HPDE6-E6E7 (cell line): ENCODE results near the gene KCNMA1.

Experiments used
- DNase-seq: peaks from one replicate; pipeline ENCODE4 v3.0.0; 2011; ENCODE audit warnings: missing footprints; ENCODE audit errors: extremely low spot score

The KCNMA1 gene

GRCh38 chr10:76946270-76946669 is 691.3 kb downstream of the KCNMA1 start:
- DNase-seq: no peak

GRCh38 chr10:76945166-76945565 is 692.4 kb downstream of the KCNMA1 start:
- no peak for DNase-seq

DNA sequence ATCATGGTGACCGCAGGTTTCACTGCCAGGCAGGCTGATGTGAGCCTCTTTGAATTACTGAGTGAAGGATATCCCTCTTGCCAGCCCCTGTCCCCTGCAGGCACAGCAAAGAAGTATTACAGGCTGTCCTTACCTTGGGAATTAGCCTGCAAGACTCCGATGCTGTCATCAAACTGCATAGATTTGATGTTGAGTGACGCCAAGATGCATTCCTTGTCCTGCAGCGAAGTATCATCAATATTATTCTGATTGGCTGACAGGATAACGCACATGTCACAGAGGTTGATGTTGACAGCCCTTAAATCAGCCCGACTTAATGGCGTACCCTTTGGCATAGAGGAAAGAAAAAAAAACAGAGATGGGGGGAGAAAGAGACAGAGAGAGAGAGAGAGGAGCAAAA is 693.0 kb downstream of the KCNMA1 start:
- no peak for DNase-seq

DNA sequence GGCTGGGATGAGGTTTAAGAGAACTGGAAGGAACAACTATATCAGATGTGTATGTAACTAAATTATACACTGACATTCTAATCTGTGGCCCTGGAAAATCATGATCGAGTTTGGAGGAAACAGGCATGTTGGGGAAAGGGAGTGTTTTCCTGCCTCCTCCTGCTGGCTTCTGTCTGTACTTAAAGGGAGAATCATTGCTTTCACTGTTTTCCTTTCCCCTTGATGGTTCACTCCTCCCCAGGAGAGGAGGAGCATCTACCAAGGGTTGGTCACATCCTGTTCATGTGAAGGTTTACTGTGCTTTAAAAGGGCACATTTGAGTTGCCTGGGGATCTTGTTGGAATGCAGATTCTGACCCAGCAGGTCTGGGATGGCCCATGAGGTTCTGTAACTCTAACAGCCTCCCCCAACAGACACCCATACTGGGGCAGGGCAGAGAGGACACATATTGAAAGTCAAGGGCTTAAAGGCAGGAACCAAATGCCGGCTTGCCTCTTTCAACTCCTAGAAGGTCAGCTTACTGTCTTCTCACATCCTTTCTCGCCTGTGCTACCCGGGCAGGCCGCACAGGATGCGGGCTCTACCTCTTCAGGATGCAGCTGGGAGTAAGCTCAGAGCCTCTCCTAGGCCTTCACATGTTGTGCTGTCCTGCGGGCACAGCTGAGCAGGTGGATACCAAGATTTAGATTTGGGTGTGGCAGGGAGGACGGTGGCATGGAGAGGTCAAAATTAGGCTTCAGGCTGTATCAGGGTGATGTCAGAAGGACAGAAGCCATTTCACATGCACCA is 694.8 kb downstream of the KCNMA1 start:
- DNase-seq: no peak

DNA sequence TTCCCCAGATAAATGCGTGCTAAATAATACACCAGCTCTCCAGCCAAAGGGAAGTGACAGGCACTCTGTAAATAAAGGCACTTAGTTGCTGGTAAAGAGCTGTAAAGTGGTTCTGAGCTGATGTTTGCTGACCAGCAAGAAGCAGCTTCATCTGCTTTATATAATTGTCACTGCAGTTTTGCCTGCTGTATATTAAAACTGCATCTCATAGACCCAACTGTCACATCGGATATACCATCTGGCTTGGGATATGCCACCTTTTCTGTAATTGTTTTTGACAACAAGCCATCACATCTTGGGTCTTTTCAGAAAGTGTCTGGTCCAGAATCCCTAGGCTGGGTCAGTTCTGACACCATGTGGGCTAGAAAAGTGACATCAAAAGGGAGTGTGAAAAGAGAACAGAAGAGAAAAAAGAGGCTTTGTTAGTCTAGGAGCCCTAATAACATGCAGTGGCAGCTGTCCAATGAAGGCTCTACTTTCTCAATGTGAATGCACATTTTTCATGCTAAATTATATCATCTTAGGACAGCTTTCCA is 697.6 kb downstream of the KCNMA1 start:
- no peak for DNase-seq

- DNase-seq: no peak
Observed at GRCh38 chr10:76937181-76937600, 700.4 kb downstream of the KCNMA1 start.

DNA sequence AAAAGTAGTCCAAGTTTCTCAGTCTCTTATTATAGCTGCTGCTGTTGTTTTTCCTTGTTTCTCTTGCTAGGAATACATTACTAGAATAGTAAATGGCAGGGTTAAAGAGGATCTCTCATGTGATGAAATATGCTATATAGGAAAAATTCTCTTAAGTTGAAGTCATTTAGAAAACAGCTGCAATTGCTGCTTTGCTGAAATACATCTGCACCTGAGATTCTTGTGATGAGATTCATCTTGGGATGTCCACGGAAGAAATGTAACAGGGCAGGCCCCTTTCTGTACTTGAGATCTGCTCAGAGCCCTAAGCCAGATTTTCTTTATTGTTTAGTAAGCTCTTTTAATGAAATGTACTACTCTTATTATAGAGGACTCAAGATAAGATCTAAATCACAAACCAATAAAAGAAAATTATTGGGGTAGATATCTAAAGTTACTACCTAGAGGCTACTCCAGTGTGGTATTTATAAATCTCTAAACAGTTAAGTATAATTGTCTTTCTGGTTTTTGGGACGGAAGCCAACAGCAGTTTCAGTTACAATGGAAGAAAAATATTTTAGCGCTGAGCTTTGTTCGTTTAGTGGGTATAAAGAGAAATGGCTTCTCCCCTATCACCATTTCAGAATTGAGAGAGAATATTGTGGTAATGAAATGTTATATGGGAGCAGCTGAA is 701.5 kb downstream of the KCNMA1 start:
- no peak for DNase-seq

DNA sequence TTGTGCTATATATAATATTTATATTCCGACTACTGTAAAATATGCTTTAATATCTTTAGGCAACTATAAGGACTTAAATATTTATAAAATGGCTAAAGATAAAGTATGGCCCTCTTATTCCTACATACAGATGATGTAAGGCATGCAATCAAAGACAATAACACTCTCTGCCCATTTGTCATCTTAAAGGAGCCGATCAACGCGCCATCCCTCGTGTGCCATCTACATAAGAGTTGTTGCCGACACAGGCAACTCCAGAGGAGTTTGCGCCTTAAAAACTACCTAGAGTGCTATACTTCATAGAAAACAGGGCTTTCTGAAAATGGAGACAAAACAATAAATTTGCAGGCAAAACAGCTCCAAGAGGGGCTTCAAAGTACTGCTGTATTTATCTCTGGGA is 709.0 kb downstream of the KCNMA1 start:
- no peak for DNase-seq

GRCh38 chr10:76925636-76926405 is 711.8 kb downstream of the KCNMA1 start:
- no peak for DNase-seq

GRCh38 chr10:76922666-76923065 is 714.9 kb downstream of the KCNMA1 start:
- no peak for DNase-seq

DNA sequence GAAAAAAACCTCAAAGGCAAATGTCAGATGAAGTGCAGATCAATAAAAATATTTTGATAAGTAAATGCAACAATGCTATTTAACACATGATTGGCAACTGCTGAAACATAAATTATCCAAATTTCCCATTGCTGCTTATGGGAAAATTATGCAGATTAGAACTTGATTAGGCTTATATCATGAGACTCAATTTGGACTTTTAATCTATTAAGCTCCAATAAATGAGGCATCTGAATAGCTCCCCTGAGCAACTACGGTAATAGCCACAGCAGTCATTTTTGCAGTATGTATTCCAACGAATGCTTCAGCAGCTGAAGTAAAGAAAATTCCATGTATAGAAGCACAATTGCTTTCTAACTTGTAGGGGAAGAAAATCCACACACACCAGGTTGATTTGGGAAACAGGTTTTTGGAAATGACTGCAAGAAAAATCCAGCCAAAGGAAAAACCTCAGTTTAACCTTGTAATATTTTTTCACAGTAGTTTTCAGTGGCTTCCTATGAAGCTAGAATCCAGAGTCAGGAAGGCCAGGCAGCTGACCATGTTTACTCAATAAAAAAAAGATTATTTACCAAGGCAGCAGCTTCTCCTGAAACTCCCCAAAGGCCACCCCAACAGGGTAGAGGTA is 716.1 kb downstream of the KCNMA1 start:
- no peak for DNase-seq

DNA sequence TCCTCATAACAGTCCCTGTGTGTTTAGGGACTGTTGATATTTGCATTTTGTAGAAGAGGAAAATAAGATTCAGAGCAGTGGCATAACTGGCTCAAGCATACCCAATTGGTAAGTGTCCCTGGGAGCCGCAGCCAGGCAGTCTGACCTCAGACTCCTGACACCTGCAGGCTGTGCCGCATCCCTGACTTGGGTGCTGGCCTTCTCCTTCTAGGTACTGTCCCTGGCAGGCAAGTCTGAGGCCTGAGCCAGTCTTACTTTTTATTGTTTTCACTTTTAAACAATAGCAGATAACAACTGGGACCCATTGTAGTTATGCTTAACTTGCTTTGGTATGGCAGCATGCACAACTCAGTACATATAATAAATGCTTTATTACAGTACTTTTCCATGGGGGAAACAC is 717.0 kb downstream of the KCNMA1 start:
- DNase-seq: no peak

DNA sequence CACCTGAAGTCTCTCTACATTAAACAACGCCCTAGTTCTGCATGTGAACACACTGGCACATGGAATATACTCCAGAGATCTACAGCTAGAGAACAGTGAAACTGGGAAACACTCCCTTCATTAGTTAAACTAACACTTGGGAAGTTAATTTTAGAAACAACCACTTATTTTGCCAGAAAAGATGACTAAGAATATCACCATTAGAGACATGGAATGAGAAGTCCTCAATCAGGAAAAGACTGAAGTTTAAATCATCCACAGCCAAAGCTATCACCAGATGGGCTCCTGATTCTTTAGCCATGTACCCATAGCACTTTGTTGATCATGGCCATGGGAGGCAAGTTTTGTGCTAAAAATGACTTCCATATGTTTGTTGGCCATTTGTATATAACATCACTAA is 719.5 kb downstream of the KCNMA1 start:
- no peak for DNase-seq

GRCh38 chr10:76917071-76917470 is 720.5 kb downstream of the KCNMA1 start:
- no peak for DNase-seq

DNA sequence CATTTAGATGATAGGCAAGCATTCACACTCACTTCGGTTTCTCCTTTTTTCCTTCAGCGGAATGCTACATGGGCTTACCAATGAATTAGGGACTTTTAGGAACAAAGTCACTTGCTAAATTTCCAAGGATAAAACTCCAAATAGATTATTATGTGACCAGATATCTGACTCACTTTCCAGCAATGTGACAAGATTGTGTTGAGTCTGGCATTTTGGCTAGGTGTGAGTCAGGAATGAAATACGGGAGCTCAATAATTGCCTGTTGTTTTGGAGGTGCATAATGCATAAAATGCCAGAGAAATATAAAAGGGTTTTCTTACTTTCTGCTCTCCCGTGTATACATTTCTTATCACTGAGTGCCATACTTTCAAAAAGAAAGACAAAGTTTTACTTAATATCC is 721.1 kb downstream of the KCNMA1 start:
- no peak for DNase-seq

DNA sequence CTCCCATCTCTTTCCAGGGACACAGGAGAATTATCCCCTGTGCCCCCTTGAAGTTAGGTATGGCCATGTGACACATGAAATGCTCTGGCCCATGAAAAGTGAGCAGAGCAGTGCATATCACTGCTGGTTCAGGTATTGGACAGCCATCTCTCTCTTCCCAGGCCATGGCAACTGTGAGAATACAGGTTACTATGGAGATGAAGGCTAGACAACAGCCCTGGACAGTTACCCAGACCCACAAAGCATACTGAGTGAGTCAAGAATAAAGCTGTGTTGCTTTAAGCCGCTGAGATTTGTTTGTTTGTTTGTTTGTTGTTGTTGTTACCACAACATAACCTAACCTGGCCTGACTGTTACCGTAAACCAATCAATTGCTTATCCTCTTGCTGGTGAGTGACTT is 722.3 kb downstream of the KCNMA1 start:
- no peak for DNase-seq

GRCh38 chr10:76911184-76911583 is 726.4 kb downstream of the KCNMA1 start:
- no peak for DNase-seq

- DNase-seq: no peak
Observed at GRCh38 chr10:76910184-76910962, 727.2 kb downstream of the KCNMA1 start.

- DNase-seq: no peak
Observed at GRCh38 chr10:76906256-76906655, 731.4 kb downstream of the KCNMA1 start.

GRCh38 chr10:76905251-76905650 is 732.4 kb downstream of the KCNMA1 start:
- no peak for DNase-seq

GRCh38 chr10:76903387-76903945 is 734.1 kb downstream of the KCNMA1 start:
- DNase-seq: no peak
